Measurements from ENCODE around the gene THOC5.
A peak's percentile ranks its signal among the peaks of the same experiment; 100 is the strongest.
"Not testable (repeated sequence)": the region's sequence is repeated elsewhere in the genome, so short reads cannot be mapped to it uniquely, and the experiment has no call there.

The THOC5 gene

GRCh38 chr22:29567338-29567737 is 13.8 kb upstream of the THOC5 start:
- Mint-ChIP-seq H3K9me3 (no peaks in the 10 kb centered on the region), H3K4me1 (peaks cover 13% of the 10 kb centered on the region), H3K4me3 (no peak overlapping the region), H3K27ac (no peak overlapping the region), H3K27me3 (ENCODE audit: low read depth, poor library complexity) (peaks cover 2% of the 10 kb centered on the region), H3K36me3 (ENCODE audit: low read depth) (peaks cover 65% of the 10 kb centered on the region)
- DNase-seq, result no peak
- no peak for TF ChIP-seq CTCF (IDR thresholded peaks at IDR 0.05)

GRCh38 chr22:29566513-29566912 is 13.0 kb upstream of the THOC5 start:
- DNase-seq; H3K9me3 Mint-ChIP-seq; H3K27ac Mint-ChIP-seq; H3K27me3 Mint-ChIP-seq (ENCODE audit: low read depth, poor library complexity); H3K4me3 Mint-ChIP-seq: not testable (repeated sequence)
- H3K4me1 Mint-ChIP-seq, result peaks cover 13% of the 10 kb centered on the region
- peaks cover 69% of the 10 kb centered on the region for H3K36me3 Mint-ChIP-seq (ENCODE audit: low read depth)

- Mint-ChIP-seq H3K4me3 (no peak overlapping the region), H3K27ac (no peak overlapping the region), H3K9me3 (no peaks in the 10 kb centered on the region), H3K4me1 (peaks cover 12% of the 10 kb centered on the region), H3K36me3 (ENCODE audit: low read depth) (peaks cover 71% of the 10 kb centered on the region), H3K27me3 (ENCODE audit: low read depth, poor library complexity) (peaks cover 5% of the 10 kb centered on the region)
- no peak for TF ChIP-seq CTCF (IDR thresholded peaks at IDR 0.05)
- no peak for DNase-seq
Observed at GRCh38 chr22:29563652-29564460, 10.3 kb upstream of the THOC5 start.

- TF ChIP-seq CTCF (IDR thresholded peaks at IDR 0.05), result no peak
- Mint-ChIP-seq H3K4me1 (peaks cover 9% of the 10 kb centered on the region), H3K9me3 (no peaks in the 10 kb centered on the region), H3K27ac (no peak overlapping the region), H3K27me3 (ENCODE audit: low read depth, poor library complexity) (peaks cover 2% of the 10 kb centered on the region), H3K4me3 (no peak overlapping the region), H3K36me3 (ENCODE audit: low read depth) (peaks cover 77% of the 10 kb centered on the region)
- DNase-seq, result no peak
Observed at GRCh38 chr22:29559853-29560252, 6.3 kb upstream of the THOC5 start.

- Mint-ChIP-seq H3K4me1 (peaks cover 7% of the 10 kb centered on the region), H3K4me3 (no peak overlapping the region), H3K27ac (no peak overlapping the region), H3K9me3 (no peaks in the 10 kb centered on the region), H3K36me3 (ENCODE audit: low read depth) (peaks cover 70% of the 10 kb centered on the region), H3K27me3 (ENCODE audit: low read depth, poor library complexity) (peaks cover 2% of the 10 kb centered on the region)
- no peak for DNase-seq
- TF ChIP-seq CTCF (IDR thresholded peaks at IDR 0.05), result no peak
Observed at GRCh38 chr22:29559030-29559429, 5.5 kb upstream of the THOC5 start.

GRCh38 chr22:29555065-29555644 is 1.6 kb upstream of the THOC5 start:
- DNase-seq, result no peak
- H3K27me3 Mint-ChIP-seq (ENCODE audit: low read depth, poor library complexity), result no peaks in the 10 kb centered on the region
- peak overlapping the region; percentile 51 for H3K4me3 Mint-ChIP-seq
- H3K9me3 Mint-ChIP-seq, result peaks cover 18% of the 10 kb centered on the region
- peaks cover 14% of the 10 kb centered on the region for H3K4me1 Mint-ChIP-seq
- TF ChIP-seq CTCF (IDR thresholded peaks at IDR 0.05), result no peak
- H3K27ac Mint-ChIP-seq, result peak overlapping the region; percentile 92
- H3K36me3 Mint-ChIP-seq (ENCODE audit: low read depth), result peaks cover 68% of the 10 kb centered on the region

GRCh38 chr22:29552357-29552756 is 1.2 kb downstream of the THOC5 start:
- Mint-ChIP-seq H3K36me3 (ENCODE audit: low read depth) (peaks cover 69% of the 10 kb centered on the region), H3K9me3 (peaks cover 18% of the 10 kb centered on the region), H3K4me1 (peaks cover 14% of the 10 kb centered on the region), H3K27ac (peak overlapping the region; percentile 90), H3K4me3 (peak overlapping the region; percentile 96)
- H3K27me3 Mint-ChIP-seq (ENCODE audit: low read depth, poor library complexity); DNase-seq: not testable (repeated sequence)

All from nephron progenitor cell (in vitro differentiated cells).